Upper lobe of left lung (tissue), 6 donors: ENCODE data around the gene C3orf70. TPM values are rescaled to one million over a fixed set of nuclear protein-coding genes. Genes with fewer than 3 reads are reported as not detected.

Experiments used
- ATAC-seq, 2 donors: fragments of 200-7000 bp; cut with Tn5 transposase; one replicate each; pipeline ENCODE4 v1.9.1; 2022; ENCODE audit warnings: mild to moderate bottlenecking in 2 of 2, moderate library complexity in 2 of 2; ENCODE audit not compliant: low FRiP score in 2 of 2
- DNase-seq, 2 donors: peaks; one replicate each; pipeline ENCODE4 v3.0.0-alpha.2; 2019 to 2020
- H3K27ac ChIP-seq, 4 donors: fragments of 200-600 bp; sonication (generic); one replicate each; pipeline ENCODE4 v1.5.1; 2016 to 2019
- H3K27me3 ChIP-seq, 4 donors: fragments of 200-600 bp; sonication (generic); one replicate each; pipeline ENCODE4 v1.5.1; 2017 to 2019
- H3K36me3 ChIP-seq, 4 donors: fragments of 200-600 bp; sonication (generic); one replicate each; pipeline ENCODE4 v1.5.1; 2016 to 2019
- H3K4me1 ChIP-seq, 4 donors: fragments of 200-600 bp; sonication (generic); one replicate each; pipeline ENCODE4 v1.5.1; 2018 to 2019
- H3K4me3 ChIP-seq, 4 donors: fragments of 200-600 bp; sonication (generic); one replicate each; pipeline ENCODE4 v1.5.1; 2017 to 2019; ENCODE audit warnings: mild to moderate bottlenecking in 2 of 4, moderate library complexity in 1 of 4
- H3K9me3 ChIP-seq, 4 donors: fragments of 200-600 bp; sonication (generic); one replicate each; pipeline ENCODE4 v1.5.1; 2018 to 2019
- EP300 ChIP-seq, 4 donors: sonication (generic); formaldehyde crosslinking; IDR thresholded peaks; one replicate each; pipeline ENCODE4 v1.5.1; 2017; ENCODE audit warnings: antibody characterized with exemption in 4 of 4, control low read depth in 2 of 4
- POLR2A ChIP-seq, 4 donors: fragments of 450-650 bp; IDR thresholded peaks; one replicate each; pipeline ENCODE4 v1.5.1; 2016 to 2017; ENCODE audit warnings: antibody characterized with exemption in 4 of 4, mild to moderate bottlenecking in 2 of 4
- POLR2AphosphoS5 ChIP-seq, 2 donors: sonication (generic); formaldehyde crosslinking; IDR thresholded peaks; one replicate each; pipeline ENCODE4 v1.5.1; 2017; ENCODE audit warnings: antibody characterized with exemption in 2 of 2
- WGBS, 2 donors: methylation state at CpG; one replicate each; pipeline ENCODE4 v1.1.5; 2017 to 2018; 5-methylcytosine and 5-hydroxymethylcytosine counted together
- total RNA-seq, 6 donors: library from RNA; depleted of rRNA in 4 of 6; stranded (reverse); fragments of >200 nt in 4 of 6; gene quantifications; one replicate each; pipeline versions ENCODE4 v1.1.0 to v1.2.1, GENCODE V29; 2016 to 2021
- TF ChIP-seq, protein P1 (sequence below), 6 experiments: fragments of 450-650 bp in 4 of 6; fragments of 200-600 bp in 2 of 6; sonication (generic) in 2 of 6; IDR thresholded peaks; one replicate each; pipeline ENCODE4 v1.5.1; 2016 to 2019; ENCODE audit warnings: antibody characterized with exemption in 6 of 6
- donor health status: DM: no; HTN: no; CAD: no; lungs with moderate emphysema.
- donor health status: DM: no; HTN: yes; CAD: no; lungs with severe emphysema.

Gene C3orf70
- total RNA-seq, 6 donors from 2014 or later = 0.67 to 3.9 (median 1.6) TPM

DNA sequence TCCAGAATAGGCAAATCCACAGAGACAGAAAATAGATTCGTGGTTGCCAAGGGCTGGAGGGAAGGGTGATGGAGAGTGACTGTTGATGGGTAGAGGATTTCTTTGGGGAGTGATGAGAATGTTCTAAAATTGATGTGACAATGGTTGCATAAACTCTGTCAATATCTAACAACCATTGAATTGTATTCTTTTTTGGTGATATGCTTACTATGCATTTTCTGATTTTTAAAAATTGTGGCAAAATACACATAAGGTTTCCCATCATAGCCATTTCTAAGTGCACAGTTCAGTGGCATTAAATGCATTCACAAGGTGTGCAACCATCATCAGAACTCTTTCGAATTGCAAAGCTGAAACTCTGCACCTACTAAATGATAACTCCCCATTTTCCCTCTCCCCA is 44.2 kb upstream of the C3orf70 start:
- 92 to 94% methylated on average over 2 of the region's 2 CpGs for WGBS, 2 donors
- no peaks in the 10 kb centered on the region for H3K9me3 ChIP-seq
- no peak overlapping the region for H3K4me3 ChIP-seq
- no peak overlapping the region for H3K27ac ChIP-seq
- TF ChIP-seq POLR2A (IDR thresholded peaks at IDR 0.05) (no peak), EP300 (IDR thresholded peaks at IDR 0.05) (no peak), POLR2AphosphoS5 (IDR thresholded peaks at IDR 0.05) (no peak)
- TF ChIP-seq, protein P1, sequence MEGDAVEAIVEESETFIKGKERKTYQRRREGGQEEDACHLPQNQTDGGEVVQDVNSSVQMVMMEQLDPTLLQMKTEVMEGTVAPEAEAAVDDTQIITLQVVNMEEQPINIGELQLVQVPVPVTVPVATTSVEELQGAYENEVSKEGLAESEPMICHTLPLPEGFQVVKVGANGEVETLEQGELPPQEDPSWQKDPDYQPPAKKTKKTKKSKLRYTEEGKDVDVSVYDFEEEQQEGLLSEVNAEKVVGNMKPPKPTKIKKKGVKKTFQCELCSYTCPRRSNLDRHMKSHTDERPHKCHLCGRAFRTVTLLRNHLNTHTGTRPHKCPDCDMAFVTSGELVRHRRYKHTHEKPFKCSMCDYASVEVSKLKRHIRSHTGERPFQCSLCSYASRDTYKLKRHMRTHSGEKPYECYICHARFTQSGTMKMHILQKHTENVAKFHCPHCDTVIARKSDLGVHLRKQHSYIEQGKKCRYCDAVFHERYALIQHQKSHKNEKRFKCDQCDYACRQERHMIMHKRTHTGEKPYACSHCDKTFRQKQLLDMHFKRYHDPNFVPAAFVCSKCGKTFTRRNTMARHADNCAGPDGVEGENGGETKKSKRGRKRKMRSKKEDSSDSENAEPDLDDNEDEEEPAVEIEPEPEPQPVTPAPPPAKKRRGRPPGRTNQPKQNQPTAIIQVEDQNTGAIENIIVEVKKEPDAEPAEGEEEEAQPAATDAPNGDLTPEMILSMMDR (IDR thresholded peaks at IDR 0.05) = no peak
- ATAC-seq = no peak
- no peak for DNase-seq
- H3K36me3 ChIP-seq = peaks cover 0 to 15% (median 4%) of the 10 kb centered on the region in 4 donors
- H3K4me1 ChIP-seq = no peaks in the 10 kb centered on the region
- H3K27me3 ChIP-seq = no peaks in the 10 kb centered on the region

DNA sequence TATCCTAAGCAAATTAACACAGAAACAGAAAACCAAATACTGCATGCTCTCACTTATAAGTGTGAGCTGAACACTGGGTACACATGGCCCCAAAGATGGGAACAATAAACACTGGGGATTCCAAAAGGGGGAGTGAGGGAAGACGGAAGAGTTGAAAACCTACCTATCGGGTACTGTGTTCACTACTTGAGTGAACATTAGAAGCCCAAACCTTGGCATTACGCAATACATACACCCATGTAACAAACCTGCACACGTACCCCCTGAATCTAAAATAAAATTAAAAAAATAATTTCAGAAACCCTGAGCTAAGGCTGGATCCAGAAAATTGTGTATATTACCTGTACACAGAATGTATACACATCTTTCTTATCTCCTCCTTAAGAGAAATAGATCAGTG is 42.8 kb upstream of the C3orf70 start:
- Histone ChIP-seq H3K27me3 (no peaks in the 10 kb centered on the region), H3K4me1 (no peaks in the 10 kb centered on the region), H3K4me3 (no peak overlapping the region), H3K27ac (no peak overlapping the region), H3K9me3 (no peaks in the 10 kb centered on the region), H3K36me3 (peaks cover 0 to 13% (median 3%) of the 10 kb centered on the region in 4 donors)
- DNase-seq (no peak), ATAC-seq (no peak)
- WGBS, 2 donors = 82 to 84% methylated on average over 4 of the region's 4 CpGs
- TF ChIP-seq POLR2AphosphoS5 (IDR thresholded peaks at IDR 0.05) = no peak
- TF ChIP-seq, protein P1 (IDR thresholded peaks at IDR 0.05) = no peak

DNA sequence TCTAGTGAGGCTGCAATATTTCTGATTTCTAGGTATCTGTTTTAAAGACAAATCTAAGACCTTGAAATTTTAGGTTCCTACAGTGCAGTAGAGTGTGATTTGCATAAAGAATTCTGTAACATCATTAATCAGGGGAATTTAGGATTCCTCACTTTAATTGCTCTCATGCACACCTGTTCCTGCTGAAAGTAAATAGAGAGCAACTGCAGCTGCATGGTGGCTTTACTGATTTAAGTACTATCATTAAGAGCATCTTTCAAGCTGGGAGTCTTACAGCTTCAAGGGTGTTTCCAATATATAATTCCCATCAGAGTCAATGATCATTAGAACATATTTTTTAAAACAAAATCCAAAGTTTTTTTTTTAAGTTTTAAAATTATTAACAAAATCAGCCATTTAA is 36.0 kb upstream of the C3orf70 start:
- TF ChIP-seq POLR2A (IDR thresholded peaks at IDR 0.05) (no peak), EP300 (IDR thresholded peaks at IDR 0.05) (no peak), POLR2AphosphoS5 (IDR thresholded peaks at IDR 0.05) (no peak)
- TF ChIP-seq, protein P1 (IDR thresholded peaks at IDR 0.05) = no peak

DNA sequence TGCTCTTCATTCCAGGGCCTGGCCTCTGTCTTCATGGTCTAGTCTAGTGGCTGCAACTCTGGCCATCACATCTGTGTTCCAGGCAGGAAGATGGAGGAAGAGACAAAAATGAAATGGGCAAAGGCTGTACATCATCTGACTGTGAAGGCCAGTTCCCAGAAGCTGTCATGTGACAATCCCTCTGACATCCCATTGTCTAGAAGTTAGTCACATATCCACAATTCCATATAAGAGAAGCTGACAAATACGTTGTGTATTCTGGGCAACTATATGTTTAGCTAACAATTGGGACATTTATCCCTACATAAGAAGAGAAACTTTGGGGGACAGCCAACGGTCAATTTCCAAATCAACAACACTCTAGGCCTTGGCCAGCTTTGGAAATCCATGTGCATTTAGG is 34.5 kb upstream of the C3orf70 start:
- Histone ChIP-seq H3K9me3 (no peaks in the 10 kb centered on the region), H3K4me1 (no peaks in the 10 kb centered on the region), H3K36me3 (peaks cover 0 to 7% (median 2%) of the 10 kb centered on the region in 4 donors), H3K27me3 (no peaks in the 10 kb centered on the region), H3K4me3 (no peak overlapping the region), H3K27ac (no peak overlapping the region)
- ATAC-seq (no peak), DNase-seq (no peak)
- WGBS, 2 donors = 84 to 88% methylated on average over 2 of the region's 2 CpGs
- no peak for TF ChIP-seq EP300 (IDR thresholded peaks at IDR 0.05)
- TF ChIP-seq, protein P1 (IDR thresholded peaks at IDR 0.05) = no peak
- TF ChIP-seq POLR2A (IDR thresholded peaks at IDR 0.05) = no peak
- TF ChIP-seq POLR2AphosphoS5 (IDR thresholded peaks at IDR 0.05) = no peak

More for the DNA sequence above, 36.0 kb upstream of the C3orf70 start:
- H3K4me1 ChIP-seq = no peaks in the 10 kb centered on the region
- H3K27me3 ChIP-seq = no peaks in the 10 kb centered on the region
- H3K36me3 ChIP-seq = peaks cover 0 to 13% (median 3%) of the 10 kb centered on the region in 4 donors
- DNase-seq (no peak), ATAC-seq (no peak)
- H3K27ac ChIP-seq = no peak overlapping the region
- H3K4me3 ChIP-seq = no peak overlapping the region
- no peaks in the 10 kb centered on the region for H3K9me3 ChIP-seq

DNA sequence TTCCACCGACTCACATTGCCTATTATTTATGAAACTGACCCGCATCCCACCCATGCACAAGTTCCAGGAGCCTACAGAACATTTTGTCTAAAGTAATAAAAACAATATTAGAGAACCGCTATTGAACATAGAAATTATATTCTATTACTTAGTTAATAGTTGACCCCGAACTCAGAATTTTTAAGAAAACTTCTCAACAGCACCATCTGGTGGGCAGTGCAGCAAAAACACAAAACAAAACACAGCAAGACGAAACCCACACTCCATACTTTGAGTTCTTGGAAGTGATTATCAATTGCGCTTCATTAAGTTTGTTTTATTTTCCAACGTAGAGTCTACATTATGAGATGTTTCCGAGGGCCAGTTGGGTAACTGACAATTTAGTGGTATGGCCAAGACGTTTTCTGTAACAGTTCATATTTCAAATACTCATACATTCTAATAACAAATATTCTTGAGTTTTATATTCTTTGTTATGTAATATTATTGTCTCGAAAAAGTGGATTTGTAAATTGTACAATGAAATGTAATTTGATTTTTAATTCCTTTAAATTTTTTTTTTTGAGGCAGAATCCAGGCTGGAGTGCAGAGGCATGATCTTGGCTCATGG is 24.0 kb upstream of the C3orf70 start:
- 19 to 21% methylated on average over 10 of the region's 10 CpGs for WGBS, 2 donors
- Histone ChIP-seq H3K4me1 (peaks cover 0 to 16% (median 11%) of the 10 kb centered on the region in 4 donors), H3K9me3 (no peaks in the 10 kb centered on the region), H3K4me3 (no peak overlapping the region), H3K27me3 (no peaks in the 10 kb centered on the region), H3K27ac (no peak overlapping the region), H3K36me3 (no peaks in the 10 kb centered on the region)
- TF ChIP-seq, protein P1 (IDR thresholded peaks at IDR 0.05) = peak in 5 of 6 experiments; percentile 46 to 65 (median 60)
- TF ChIP-seq EP300 (IDR thresholded peaks at IDR 0.05) = no peak
- no peak for TF ChIP-seq POLR2A (IDR thresholded peaks at IDR 0.05)
- no peak for TF ChIP-seq POLR2AphosphoS5 (IDR thresholded peaks at IDR 0.05)
- DNase-seq = no peak
- peak in 1 of 2 donors; percentile 58 for ATAC-seq
